Ascending aorta (tissue), 2 donors: ENCODE data around the gene NELL1. TPM values are rescaled to one million over a fixed set of nuclear protein-coding genes. Genes with fewer than 3 reads are reported as not detected.

Experiments used
- DNase-seq, 2 donors: peaks; one replicate each; pipeline ENCODE4 v3.0.0-alpha.2; 2019; ENCODE audit warnings: low spot score in 2 of 2
- H3K27ac ChIP-seq, 2 donors: fragments of 200-600 bp; sonication (generic); one replicate each; pipeline ENCODE4 v1.5.1; 2016 to 2017; ENCODE audit warnings: mild to moderate bottlenecking in 1 of 2
- H3K27me3 ChIP-seq: fragments of 200-600 bp; sonication (generic); one replicate; pipeline ENCODE4 v1.5.1; 2017
- H3K36me3 ChIP-seq, 2 donors: fragments of 200-600 bp; sonication (generic); one replicate each; pipeline ENCODE4 v1.5.1; 2016
- H3K4me1 ChIP-seq, 2 donors: fragments of 200-600 bp; sonication (generic); one replicate each; pipeline ENCODE4 v1.5.1; 2016 to 2017; ENCODE audit warnings: mild to moderate bottlenecking in 1 of 2
- H3K4me3 ChIP-seq, 2 donors: fragments of 200-600 bp; sonication (generic); one replicate each; pipeline ENCODE4 v1.5.1; 2016 to 2017; ENCODE audit warnings: mild to moderate bottlenecking in 1 of 2
- H3K9me3 ChIP-seq, 2 donors: fragments of 200-600 bp; sonication (generic); one replicate each; pipeline ENCODE4 v1.5.1; 2016
- CTCF ChIP-seq, 3 experiments: fragments of 200-600 bp in 2 of 3; fragments of 450-650 bp in 1 of 3; sonication (generic) in 2 of 3; IDR thresholded peaks; one replicate each; pipeline ENCODE4 v1.5.1; 2016 to 2019; ENCODE audit warnings: antibody characterized with exemption in 3 of 3, mild to moderate bottlenecking in 1 of 3, moderate library complexity in 1 of 3
- intact Hi-C: fragments of 100-400 bp; cut with DNase I; formaldehyde crosslinking; loops from one replicate; pipeline ENCODE4 v1.15.1; 2023
- total RNA-seq: library from RNA; depleted of rRNA; stranded (reverse); fragments of >200 nt; gene quantifications from one replicate; pipeline ENCODE4 v1.1.0, GENCODE V29; 2016

The NELL1 gene
- total RNA-seq, 1 donor from 2014 or later: not detected

- H3K36me3 ChIP-seq: no peaks in the 10 kb centered on the region
- no peak for TF ChIP-seq CTCF (IDR thresholded peaks at IDR 0.05)
Observed at GRCh38 chr11:20835561-20835960, 166.2 kb downstream of the NELL1 start.

GRCh38 chr11:20839231-20839630 is 169.8 kb downstream of the NELL1 start:
- TF ChIP-seq CTCF (IDR thresholded peaks at IDR 0.05): no peak

More at GRCh38 chr11:20835561-20835960, 166.2 kb downstream of the NELL1 start:
- H3K27ac ChIP-seq: no peak overlapping the region
- H3K4me3 ChIP-seq: no peak overlapping the region
- H3K27me3 ChIP-seq: no peaks in the 10 kb centered on the region
- no peaks in the 10 kb centered on the region for H3K4me1 ChIP-seq
- intact Hi-C loops: no loop called here
- DNase-seq: no peak
- no peaks in the 10 kb centered on the region for H3K9me3 ChIP-seq

GRCh38 chr11:20840341-20840740 is 171.0 kb downstream of the NELL1 start:
- no peaks in the 10 kb centered on the region for H3K9me3 ChIP-seq
- no peak for DNase-seq
- no peaks in the 10 kb centered on the region for H3K4me1 ChIP-seq
- no peak for TF ChIP-seq CTCF (IDR thresholded peaks at IDR 0.05)
- no peaks in the 10 kb centered on the region for H3K36me3 ChIP-seq
- H3K4me3 ChIP-seq: no peak overlapping the region
- H3K27me3 ChIP-seq: no peaks in the 10 kb centered on the region
- intact Hi-C loops: no loop called here
- no peak overlapping the region for H3K27ac ChIP-seq

More at GRCh38 chr11:20839231-20839630, 169.8 kb downstream of the NELL1 start:
- no peak overlapping the region for H3K4me3 ChIP-seq
- DNase-seq: no peak
- H3K27me3 ChIP-seq: no peaks in the 10 kb centered on the region
- intact Hi-C loops: no loop called here
- H3K36me3 ChIP-seq: no peaks in the 10 kb centered on the region
- no peaks in the 10 kb centered on the region for H3K4me1 ChIP-seq
- H3K9me3 ChIP-seq: no peaks in the 10 kb centered on the region
- no peak overlapping the region for H3K27ac ChIP-seq

DNA sequence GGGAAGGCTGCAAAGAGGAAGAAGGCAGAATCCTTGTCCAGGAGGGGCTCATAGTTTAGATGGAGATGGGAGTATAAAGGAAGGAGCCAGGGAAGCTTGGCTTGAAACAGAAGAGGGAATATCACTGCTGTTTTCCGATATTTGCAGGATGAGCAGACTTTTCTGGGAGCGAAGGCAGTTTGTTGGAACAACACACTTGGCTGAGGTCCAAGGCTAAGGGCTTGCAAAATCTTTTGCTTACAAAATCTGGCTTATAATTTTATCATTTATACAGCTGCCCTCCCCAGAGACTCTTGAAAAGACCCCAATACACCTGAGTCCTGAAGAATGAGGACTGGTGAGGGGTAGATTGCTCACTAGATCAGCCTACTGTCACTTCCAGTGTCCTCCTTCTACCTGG is 174.8 kb downstream of the NELL1 start:
- no peak for TF ChIP-seq CTCF (IDR thresholded peaks at IDR 0.05)
- no peak overlapping the region for H3K4me3 ChIP-seq
- H3K4me1 ChIP-seq: no peaks in the 10 kb centered on the region
- intact Hi-C loops: no loop called here
- no peak overlapping the region for H3K27ac ChIP-seq
- H3K9me3 ChIP-seq: no peaks in the 10 kb centered on the region
- no peaks in the 10 kb centered on the region for H3K36me3 ChIP-seq
- no peak for DNase-seq
- no peaks in the 10 kb centered on the region for H3K27me3 ChIP-seq

GRCh38 chr11:20844630-20845029 is 175.2 kb downstream of the NELL1 start:
- DNase-seq: no peak
- Histone ChIP-seq H3K4me3 (no peak overlapping the region), H3K4me1 (no peaks in the 10 kb centered on the region), H3K9me3 (no peaks in the 10 kb centered on the region), H3K27ac (no peak overlapping the region), H3K36me3 (no peaks in the 10 kb centered on the region), H3K27me3 (no peaks in the 10 kb centered on the region)
- intact Hi-C loops: no loop called here
- TF ChIP-seq CTCF (IDR thresholded peaks at IDR 0.05): no peak
